HG03095 (cell line): ENCODE measurements around the gene SLC6A5.

Experiments
- ATAC-seq: cut with Tn5 transposase; IDR thresholded peaks from one replicate; pipeline ENCODE4 v1.9.1; 2021; ENCODE audit warnings: moderate library complexity; ENCODE audit not compliant: unreplicated experiment

The SLC6A5 gene

DNA sequence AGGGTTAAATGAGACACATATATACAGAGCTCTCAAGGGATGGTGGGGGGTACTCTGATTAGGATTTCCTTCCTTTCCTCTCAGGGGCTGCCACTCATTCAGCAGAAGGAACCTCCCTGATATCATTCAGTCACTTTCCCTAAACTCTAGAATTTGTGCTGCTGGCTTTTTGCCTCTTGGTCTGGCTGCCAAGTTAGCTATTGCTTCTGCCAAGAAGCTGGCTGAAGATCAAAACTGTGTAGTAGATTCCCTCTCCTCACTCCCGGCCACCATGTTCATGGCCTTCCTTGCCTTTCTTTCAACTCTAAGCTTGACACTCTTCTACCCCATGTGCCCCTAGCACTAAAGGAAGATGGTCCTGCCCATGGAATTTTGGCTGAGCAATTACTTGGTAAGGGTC, 18.7 kb downstream of the SLC6A5 start:
- ATAC-seq: no peak

GRCh38 chr11:20620988-20621387, 21.6 kb downstream of the SLC6A5 start:
- ATAC-seq: no peak

DNA sequence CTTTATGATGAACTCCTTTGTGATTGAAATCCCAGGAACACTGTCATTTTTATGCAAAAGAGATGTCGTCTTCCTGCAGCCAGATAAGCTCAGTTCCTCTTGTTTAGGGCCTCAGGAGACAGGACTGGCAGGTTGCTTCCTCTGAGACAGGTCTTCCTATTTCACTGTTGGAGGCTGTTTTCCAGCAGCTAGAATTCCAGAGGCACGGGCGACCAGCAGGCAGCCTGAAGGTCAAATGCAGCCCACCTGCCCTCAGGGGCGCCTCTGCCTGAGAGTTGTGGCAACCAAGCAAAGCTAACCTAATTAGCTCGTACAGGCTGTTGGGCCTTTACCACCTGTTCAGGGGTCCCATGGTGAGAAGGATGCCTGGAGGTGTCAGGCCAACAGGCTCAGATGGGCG, 22.3 kb downstream of the SLC6A5 start:
- no peak for ATAC-seq

DNA sequence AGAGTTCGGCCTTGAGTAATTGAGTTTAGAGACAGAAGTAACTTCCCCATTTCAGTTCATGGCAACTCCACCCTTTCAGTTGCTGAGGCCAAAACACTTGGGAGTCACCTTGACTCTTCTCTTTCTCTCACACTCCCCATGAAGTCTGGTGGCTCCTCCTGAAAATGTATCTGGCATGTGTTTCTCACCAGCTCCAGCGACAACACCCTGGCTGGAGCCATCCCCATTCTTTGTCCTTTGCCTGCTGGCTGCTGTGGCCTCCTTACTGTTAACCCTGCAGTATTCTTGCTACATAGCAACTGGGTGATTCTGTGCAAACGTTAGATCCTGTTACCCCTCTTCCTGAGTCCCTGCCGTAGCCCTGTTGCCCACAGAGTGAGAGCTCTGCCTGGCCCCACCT, 23.8 kb downstream of the SLC6A5 start:
- no peak for ATAC-seq

DNA sequence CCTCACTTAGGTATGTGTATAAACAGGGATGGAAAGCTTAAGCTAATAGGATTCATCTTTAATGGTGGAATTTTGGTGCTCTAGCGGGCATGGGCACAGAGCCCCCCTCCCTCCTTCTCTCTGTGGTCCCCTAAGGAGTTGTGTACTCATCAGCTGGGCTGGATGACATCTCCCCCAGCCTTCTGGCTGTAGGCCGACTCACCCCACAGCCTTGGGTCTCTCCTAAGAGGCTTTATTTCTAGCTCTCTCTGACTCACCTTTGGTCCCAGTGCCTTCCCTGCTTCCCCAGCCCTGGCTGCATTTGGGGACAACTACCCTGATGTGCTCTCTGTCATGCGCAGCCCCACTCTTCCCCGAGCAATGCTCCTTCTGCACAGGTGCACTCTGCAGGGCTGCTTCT, 26.9 kb downstream of the SLC6A5 start:
- ATAC-seq: no peak

DNA sequence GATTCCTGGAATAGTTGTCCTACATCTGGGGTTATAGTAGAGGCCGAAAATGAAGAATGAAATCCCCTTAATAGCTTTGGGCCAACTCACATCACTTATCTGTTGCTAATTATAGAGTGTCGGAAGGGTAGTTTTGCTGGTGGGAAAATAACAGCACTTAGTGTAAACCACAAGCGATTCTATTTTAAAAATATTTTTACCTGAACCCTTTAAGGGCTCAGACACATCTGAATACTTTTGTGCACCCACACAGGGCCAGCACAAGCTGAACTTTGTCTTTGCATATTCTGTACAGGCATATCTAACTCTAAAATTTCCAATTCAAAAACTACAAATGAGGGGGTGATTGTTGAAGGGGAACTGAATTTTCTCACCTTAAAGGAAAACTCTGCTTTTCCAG, 27.6 kb downstream of the SLC6A5 start:
- ATAC-seq: no peak

DNA sequence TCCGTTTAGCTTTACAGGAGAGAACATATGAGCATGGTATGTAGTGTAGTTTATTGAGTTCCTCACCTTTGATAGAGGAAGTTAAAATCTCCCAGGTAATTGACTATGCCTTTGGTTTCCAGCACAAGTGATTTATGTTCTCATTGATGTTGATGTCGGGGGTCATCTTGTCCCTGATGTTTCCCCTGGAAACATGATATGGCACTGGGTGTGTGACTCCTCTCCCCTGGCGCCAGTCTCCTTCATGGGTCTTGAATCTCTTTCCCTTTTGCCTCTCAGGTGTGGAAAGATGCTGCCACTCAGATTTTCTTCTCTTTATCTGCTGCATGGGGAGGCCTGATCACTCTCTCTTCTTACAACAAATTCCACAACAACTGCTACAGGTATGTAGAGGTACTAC, 28.3 kb downstream of the SLC6A5 start:
- no peak for ATAC-seq

- no peak for ATAC-seq
Observed at GRCh38 chr11:20631519-20632168, 32.2 kb downstream of the SLC6A5 start.

GRCh38 chr11:20632169-20632532, 32.7 kb downstream of the SLC6A5 start:
- ATAC-seq: no peak

- no peak for ATAC-seq
Observed at GRCh38 chr11:20634044-20634443, 34.6 kb downstream of the SLC6A5 start.

DNA sequence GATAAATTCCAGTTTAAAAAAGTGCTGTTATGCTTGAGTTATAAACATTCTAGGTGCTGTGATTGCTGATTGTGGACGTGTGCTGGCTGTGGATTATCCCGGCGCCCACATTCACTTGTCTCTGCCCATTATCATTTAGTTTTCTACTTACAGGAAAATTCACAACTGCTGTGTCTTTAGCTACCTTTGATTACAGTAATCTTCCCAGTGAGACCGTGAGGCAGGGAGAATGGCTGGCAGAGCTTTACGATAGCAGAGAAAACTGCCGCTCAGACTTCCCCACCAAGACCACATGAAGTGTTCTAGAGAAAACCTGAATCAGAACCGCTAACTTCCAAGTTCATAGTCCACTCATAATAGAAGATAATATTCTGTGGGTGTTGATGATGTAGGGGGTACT, 35.4 kb downstream of the SLC6A5 start:
- no peak for ATAC-seq

DNA sequence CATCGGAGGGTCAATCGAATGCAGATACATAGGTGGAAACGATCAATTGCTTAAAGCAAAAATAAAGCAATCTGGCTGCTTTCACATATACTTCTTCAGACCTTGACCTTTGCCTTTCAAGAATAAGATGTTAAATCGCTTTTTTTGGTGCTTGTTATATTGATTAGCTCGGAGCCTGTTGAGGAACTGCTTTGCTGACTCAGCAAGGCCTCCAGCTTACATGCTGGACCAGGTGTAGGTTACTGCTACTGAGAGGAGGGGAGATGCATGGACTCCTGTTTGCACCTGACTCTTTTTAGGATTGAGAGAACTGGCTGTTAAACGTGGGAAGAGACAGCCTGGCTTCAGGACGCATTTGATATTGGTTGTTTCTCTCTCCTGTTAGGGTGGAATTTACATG, 38.7 kb downstream of the SLC6A5 start:
- no peak for ATAC-seq

GRCh38 chr11:20639688-20640087, 40.3 kb downstream of the SLC6A5 start:
- ATAC-seq: no peak

- no peak for ATAC-seq
Observed at GRCh38 chr11:20640401-20640800, 41.0 kb downstream of the SLC6A5 start.

DNA sequence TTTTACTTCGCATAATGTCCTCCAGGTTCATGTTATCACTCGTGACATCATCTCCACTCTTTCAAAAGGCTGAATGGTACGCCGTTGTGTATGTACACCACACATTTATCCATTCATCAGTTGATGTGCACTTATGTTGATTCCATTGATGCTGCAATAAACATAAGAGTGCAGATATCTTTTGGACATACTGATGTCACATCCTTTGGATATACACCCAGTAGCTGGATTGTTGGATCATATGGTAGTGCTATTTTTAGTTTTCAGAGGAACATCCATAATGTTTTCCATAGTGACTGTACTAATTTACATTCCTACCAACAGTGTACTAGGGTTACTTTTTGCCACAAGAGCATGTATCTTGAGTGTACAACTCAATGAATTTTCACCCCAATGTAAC, 45.0 kb downstream of the SLC6A5 start:
- no peak for ATAC-seq

- no peak for ATAC-seq
Observed at GRCh38 chr11:20647976-20648565, 48.7 kb downstream of the SLC6A5 start.

- no peak for ATAC-seq
Observed at GRCh38 chr11:20652150-20652806, 52.9 kb downstream of the SLC6A5 start.

DNA sequence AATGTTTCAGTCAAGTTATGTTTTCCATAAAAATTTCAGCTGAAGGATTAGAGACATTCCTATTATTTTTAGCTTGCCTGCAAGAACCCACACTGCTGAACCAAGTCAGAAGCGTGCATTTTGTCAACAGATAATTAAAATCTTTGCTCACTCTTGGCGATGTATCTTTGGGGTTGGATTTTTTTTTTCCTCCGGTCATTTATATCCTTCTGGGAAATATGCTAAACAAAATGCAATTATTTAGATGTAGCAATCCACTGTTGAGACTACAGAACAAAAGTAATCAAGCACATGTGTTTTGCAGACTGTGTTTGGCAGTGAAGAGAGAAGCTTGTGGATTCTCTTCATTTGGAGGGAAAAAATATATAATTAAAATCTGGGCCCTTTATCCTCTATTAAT, 54.6 kb downstream of the SLC6A5 start:
- no peak for ATAC-seq

GRCh38 chr11:20656901-20657300, 57.5 kb downstream of the SLC6A5 start:
- no peak for ATAC-seq

DNA sequence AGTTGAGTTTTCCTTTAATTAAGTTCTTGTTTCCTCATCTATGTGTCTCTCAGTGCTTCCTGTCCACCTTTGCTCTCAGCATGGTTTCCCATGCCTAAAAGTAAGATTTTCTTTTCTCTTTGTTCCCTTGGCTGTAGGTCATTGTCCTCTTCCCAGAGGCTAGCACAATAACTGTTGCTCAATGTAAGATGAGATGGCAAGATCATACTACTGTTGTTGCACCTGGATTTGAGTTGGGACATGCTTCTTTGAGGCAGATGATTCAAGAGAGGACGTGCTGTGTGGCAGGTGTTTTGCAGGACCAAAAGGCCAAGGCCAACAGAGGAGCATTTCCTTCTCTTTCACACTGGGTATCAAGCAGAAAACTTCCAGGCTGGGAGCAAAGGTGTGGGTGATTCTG, 58.7 kb downstream of the SLC6A5 start:
- ATAC-seq: no peak

DNA sequence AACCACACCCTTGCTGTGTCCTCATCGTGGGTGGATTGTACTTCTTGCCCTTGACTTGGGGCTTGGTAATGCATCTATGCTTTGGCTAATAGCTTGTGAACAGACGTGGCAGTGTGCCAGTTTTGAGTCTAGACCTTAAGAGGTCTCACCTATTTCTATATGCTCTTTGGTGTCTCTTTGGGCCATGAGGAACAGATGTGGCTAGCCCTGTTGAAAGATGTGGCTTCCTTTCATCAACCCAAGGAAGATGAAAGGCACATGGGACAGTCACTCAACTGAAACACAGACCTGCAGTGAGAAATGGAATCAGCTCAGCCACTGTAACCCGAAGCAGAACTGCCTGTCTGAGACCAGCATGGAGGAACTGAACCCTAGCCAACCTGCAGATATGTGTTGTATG, 62.0 kb downstream of the SLC6A5 start:
- no peak for ATAC-seq

- no peak for ATAC-seq
Observed at GRCh38 chr11:20661850-20662249, 62.4 kb downstream of the SLC6A5 start.
